Renal cortex interstitium (tissue), 11 donors: ENCODE results near the gene ENO1. TPM values are rescaled to one million over a fixed set of nuclear protein-coding genes. Genes with fewer than 3 reads are reported as not detected.
A peak's percentile ranks its signal among the peaks of the same experiment; 100 is the strongest.

Experiments
- DNase-seq, 11 donors: peaks; one replicate each; pipeline ENCODE4 v3.0.0-alpha.2; 2013; ENCODE audit warnings: low read depth in 9 of 11, low spot score in 4 of 11; ENCODE audit errors: extremely low read depth in 1 of 11
- polyA plus RNA-seq, 3 donors: library from polyadenylated mRNA; unstranded; fragments of 120-200 nt; gene quantifications; one replicate each; pipeline ENCODE4 v1.2.1, GENCODE V29; 2013; ENCODE audit not compliant: insufficient read length in 3 of 3

The ENO1 gene
- polyA plus RNA-seq, 3 donors, result 887 to 994 (median 909) TPM

GRCh38 chr1:8879464-8879921, 1.0 kb upstream of the ENO1 start:
- peak in 2 of 11 donors; percentile 27 to 50 for DNase-seq

GRCh38 chr1:8878698-8879463, 395 bp upstream of the ENO1 start:
- DNase-seq, result peak; percentile 92 to 97 (median 95)

GRCh38 chr1:8876087-8876486, 2.4 kb downstream of the ENO1 start:
- no peak for DNase-seq

GRCh38 chr1:8875216-8875861, 3.1 kb downstream of the ENO1 start:
- DNase-seq, result no peak

- no peak for DNase-seq
Observed at GRCh38 chr1:8874230-8875201, 4.0 kb downstream of the ENO1 start.

GRCh38 chr1:8873506-8874229, 4.8 kb downstream of the ENO1 start:
- DNase-seq, result peak in 2 of 11 donors; percentile 31 to 35

GRCh38 chr1:8873001-8873400, 5.5 kb downstream of the ENO1 start:
- DNase-seq, result no peak

GRCh38 chr1:8871965-8872399, 6.5 kb downstream of the ENO1 start:
- no peak for DNase-seq

GRCh38 chr1:8871539-8871935, 6.9 kb downstream of the ENO1 start:
- DNase-seq, result no peak

- DNase-seq, result no peak
Observed at GRCh38 chr1:8870616-8871538, 7.6 kb downstream of the ENO1 start.

GRCh38 chr1:8870103-8870502, 8.4 kb downstream of the ENO1 start:
- DNase-seq, result no peak

GRCh38 chr1:8867878-8868567, 10.5 kb downstream of the ENO1 start:
- DNase-seq, result no peak

GRCh38 chr1:8866792-8867415, 11.6 kb downstream of the ENO1 start:
- DNase-seq, result no peak

GRCh38 chr1:8866173-8866791, 12.2 kb downstream of the ENO1 start:
- no peak for DNase-seq

- no peak for DNase-seq
Observed at GRCh38 chr1:8864713-8865344, 13.7 kb downstream of the ENO1 start.

- DNase-seq, result no peak
Observed at GRCh38 chr1:8863794-8864233, 14.7 kb downstream of the ENO1 start.
